HCT116 (cell line): ENCODE results near the gene CDK19. TPM values are rescaled to one million over a fixed set of nuclear protein-coding genes. Genes with fewer than 3 reads are reported as not detected.

Source experiments
- ATAC-seq: fragments of 200-7000 bp; cut with Tn5 transposase; 2 replicates; pipeline ENCODE4 v1.9.1; 2020; ENCODE audit warnings: mild to moderate bottlenecking, moderate library complexity
- BruUV-seq: library from RNA; stranded (reverse); fragments of 400-500 nt; replicated peaks from 2 replicates; lab custom pipeline; 2021; lab: Mats Ljungman, UMichigan
- CTCF ChIA-PET: fragments of 300-600 bp; sonication (Branson Sonifier 250); formaldehyde crosslinking; loops from one replicate; lab custom pipeline; 2021; ENCODE audit warnings: antibody characterized with exemption; lab: Charles Lee
- POLR2A ChIA-PET: fragments of 300-600, 350-600 bp; sonication (Branson Sonifier 250); formaldehyde crosslinking; loops from one replicate; lab custom pipeline; 2021; ENCODE audit warnings: antibody characterized with exemption; lab: Charles Lee
- RAD21 ChIA-PET, 2 experiments: fragments of 300-600 bp; sonication (Branson Sonifier 250); formaldehyde crosslinking; loops; one replicate each; lab custom pipeline; 2023; ENCODE audit warnings: low total read pairs in 2 of 2; ENCODE audit not compliant: uncharacterized antibody in 2 of 2, unreplicated experiment in 2 of 2, low non-redundant PET in 1 of 2; lab: Charles Lee
- DNase-seq: peaks from one replicate; pipeline ENCODE4 v3.0.0-alpha.2; 2010; ENCODE audit warnings: low read depth, low spot score
- H2AFZ ChIP-seq: fragments of 200-600 bp; shearing (Covaris generic), sonication (generic); 2 replicates; pipeline ENCODE4 v1.6.1; 2017; ENCODE audit warnings: low read depth, mixed run types, mixed read lengths, antibody characterized with exemption, low read length; ENCODE audit not compliant: poor library complexity, severe bottlenecking
- H3K27ac ChIP-seq: 2 replicates; pipeline ENCODE4 v1.5.1; 2012; ENCODE audit warnings: low read depth, low read length
- H3K27me3 ChIP-seq: fragments of 200-600 bp; sonication (generic); 2 replicates; pipeline ENCODE4 v1.6.1; 2016; ENCODE audit warnings: mixed run types, low read length, mixed read lengths; ENCODE audit not compliant: insufficient read depth
- H3K36me3 ChIP-seq, 2 experiments: fragments of 200-500 bp in 1 of 2; fragments of 200-600 bp in 1 of 2; sonication (Bioruptor generic) in 1 of 2; sonication (generic) in 1 of 2; 2 replicates each; pipeline versions ENCODE4 v1.5.1 to v1.6.1; 2014 to 2016; ENCODE audit warnings: low read length in 2 of 2, inconsistent platforms in 1 of 2, mixed read lengths in 1 of 2, mixed run types in 1 of 2; ENCODE audit not compliant: insufficient read depth in 2 of 2, control insufficient read depth in 1 of 2
- H3K4me1 ChIP-seq, 2 experiments: fragments of 200-600 bp in 1 of 2; sonication (generic) in 1 of 2; 2 replicates each; pipeline versions ENCODE4 v1.5.1 to v1.6.1; 2012 to 2017; ENCODE audit warnings: low read length in 2 of 2, inconsistent platforms in 1 of 2, mild to moderate bottlenecking in 1 of 2, mixed read lengths in 1 of 2, mixed run types in 1 of 2, moderate library complexity in 1 of 2; ENCODE audit not compliant: insufficient read depth in 2 of 2, control insufficient read depth in 1 of 2
- H3K4me2 ChIP-seq: fragments of 200-600 bp; sonication (generic); 2 replicates; pipeline ENCODE4 v1.6.1; 2017; ENCODE audit warnings: mixed run types, low read length, mixed read lengths
- H3K4me3 ChIP-seq, 2 experiments: fragments of 200-600 bp in 1 of 2; sonication (generic) in 1 of 2; replicated peaks in 1 of 2; 2 replicates each; pipeline ENCODE4 v1.5.1; 2011 to 2016; ENCODE audit warnings: low read length in 2 of 2, control low read depth in 1 of 2, low read depth in 1 of 2, mild to moderate bottlenecking in 1 of 2, mixed read lengths in 1 of 2, mixed run types in 1 of 2
- H3K79me2 ChIP-seq: fragments of 200-600 bp; sonication (generic); 2 replicates; pipeline ENCODE4 v1.6.1; 2017; ENCODE audit warnings: mild to moderate bottlenecking, mixed run types, low read length, moderate library complexity, mixed read lengths; ENCODE audit not compliant: insufficient read depth
- H3K9ac ChIP-seq: fragments of 200-600 bp; sonication (generic); 2 replicates; pipeline ENCODE4 v1.6.1; 2016; ENCODE audit warnings: low read length, mixed read lengths
- H3K9me2 ChIP-seq: fragments of 200-600 bp; sonication (generic), shearing (Covaris generic); 2 replicates; pipeline ENCODE4 v1.6.1; 2017; ENCODE audit warnings: mixed run types, mild to moderate bottlenecking, moderate library complexity; ENCODE audit not compliant: insufficient read depth
- H3K9me3 ChIP-seq, 2 experiments: fragments of 200-500 bp in 1 of 2; fragments of 200-600 bp in 1 of 2; sonication (Bioruptor generic) in 1 of 2; sonication (generic) in 1 of 2; 2 replicates each; pipeline ENCODE4 v1.6.1; 2014 to 2017; ENCODE audit warnings: low read length in 2 of 2, mixed read lengths in 2 of 2, inconsistent platforms in 1 of 2, low read depth in 1 of 2, mild to moderate bottlenecking in 1 of 2, mixed run types in 1 of 2, moderate library complexity in 1 of 2; ENCODE audit not compliant: control insufficient read depth in 1 of 2, insufficient read depth in 1 of 2
- H4K20me1 ChIP-seq: fragments of 200-600 bp; sonication (generic), shearing (Covaris generic); 2 replicates; pipeline ENCODE4 v1.6.1; 2017; ENCODE audit warnings: mixed run types, mild to moderate bottlenecking, moderate library complexity; ENCODE audit not compliant: insufficient read depth
- CBX3 ChIP-seq: IDR thresholded peaks from 2 replicates; pipeline ENCODE4 v1.6.1; 2012; ENCODE audit warnings: low read depth
- CEBPB ChIP-seq: IDR thresholded peaks from 2 replicates; pipeline ENCODE4 v1.6.1; 2012; ENCODE audit warnings: low read depth
- ELF1 ChIP-seq: IDR thresholded peaks from 2 replicates; pipeline ENCODE4 v1.6.1; 2012; ENCODE audit warnings: low read depth, borderline replicate concordance
- FOSL1 ChIP-seq: IDR thresholded peaks from 2 replicates; pipeline ENCODE4 v1.6.1; 2012; ENCODE audit warnings: low read depth
- JUND ChIP-seq: IDR thresholded peaks from 2 replicates; pipeline ENCODE4 v1.6.1; 2012
- RAD21 ChIP-seq: IDR thresholded peaks from 2 replicates; pipeline ENCODE4 v1.6.1; 2012; ENCODE audit warnings: low read depth, mild to moderate bottlenecking
- SIN3A ChIP-seq: IDR thresholded peaks from 2 replicates; pipeline ENCODE4 v1.6.1; 2012; ENCODE audit warnings: low read depth
- YY1 ChIP-seq: IDR thresholded peaks from 2 replicates; pipeline ENCODE4 v1.6.1; 2011; ENCODE audit warnings: low read length, low read depth, moderate library complexity, mild to moderate bottlenecking; ENCODE audit not compliant: insufficient replicate concordance; ENCODE audit errors: extremely low read depth
- intact Hi-C: fragments of 100-400 bp; cut with micrococcal nuclease; formaldehyde crosslinking; loops from 2 replicates; pipeline ENCODE4 v1.10.0; 2022
- total RNA-seq: library from RNA; stranded (reverse); gene quantifications from one replicate; pipeline ENCODE4 v1.2.1, GENCODE V29; 2021; ENCODE audit not compliant: unreplicated experiment
- TF ChIP-seq, protein P1 (sequence below): IDR thresholded peaks from 2 replicates; pipeline ENCODE4 v1.6.1; 2012

The CDK19 gene
- total RNA-seq, 1 experiment from 2014 or later = 20.0 TPM

DNA sequence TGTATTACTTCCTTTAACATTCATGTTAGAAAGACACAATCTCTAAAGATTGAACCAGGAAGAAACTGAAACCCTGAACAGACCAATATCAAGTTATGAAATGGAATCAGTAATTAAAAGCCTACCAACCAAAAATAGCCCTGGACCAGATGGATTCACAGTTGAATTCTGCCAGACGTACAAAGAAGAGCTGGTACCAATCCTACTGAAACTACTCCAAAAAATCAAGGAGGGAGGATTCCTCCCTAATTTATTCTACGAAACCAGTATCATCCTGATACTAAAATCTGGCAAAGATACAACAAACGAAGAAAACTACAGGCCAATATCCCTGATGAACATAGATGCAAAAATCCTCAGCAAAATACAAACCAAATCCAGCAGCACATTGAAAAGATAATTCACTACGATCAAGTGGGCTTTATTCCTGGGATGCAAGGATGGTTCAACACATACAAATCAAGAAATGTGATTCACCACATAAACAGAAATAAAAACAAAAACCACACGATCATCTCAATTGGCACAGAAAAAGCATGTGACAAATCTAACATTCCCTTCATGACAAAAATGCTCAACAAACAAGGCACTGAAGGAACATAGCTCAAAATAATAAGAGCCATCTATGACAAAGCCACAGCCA is 15.0 kb downstream of the CDK19 start:
- CTCF ChIA-PET = no interaction called here
- ATAC-seq (no peak), DNase-seq (no peak)
- TF ChIP-seq CEBPB = no peak
- no peak overlapping the region for H3K27ac ChIP-seq
- H3K4me2 ChIP-seq = no peak overlapping the region
- no peaks in the 10 kb centered on the region for H3K9me2 ChIP-seq
- no peak overlapping the region for H2AFZ ChIP-seq
- H3K79me2 ChIP-seq = peaks cover 2% of the 10 kb centered on the region; the same call in 1 of the 2 replicates
- H4K20me1 ChIP-seq = no peaks in the 10 kb centered on the region; the same call in 1 of the 2 replicates
- intact Hi-C loops = no loop called here
- POLR2A ChIA-PET = interaction anchor here (0.9 kb wide), 1 partner anchor 74 kb away, joined by 3 read pairs; the partner anchor contains the start of gene AMD1
- H3K9me3 ChIP-seq = no peaks in the 10 kb centered on the region; a peak in 1 of 4 replicates
- H3K4me3 ChIP-seq = no peak overlapping the region
- BruUV-seq = no TSS peak
- no peak overlapping the region for H3K9ac ChIP-seq
- RAD21 ChIA-PET = no interaction called here
- no peaks in the 10 kb centered on the region for H3K27me3 ChIP-seq
- H3K4me1 ChIP-seq = peaks cover 0 to under 1% of the 10 kb centered on the region in 2 experiments; a peak in 2 of 4 replicates
- no peaks in the 10 kb centered on the region for H3K36me3 ChIP-seq

DNA sequence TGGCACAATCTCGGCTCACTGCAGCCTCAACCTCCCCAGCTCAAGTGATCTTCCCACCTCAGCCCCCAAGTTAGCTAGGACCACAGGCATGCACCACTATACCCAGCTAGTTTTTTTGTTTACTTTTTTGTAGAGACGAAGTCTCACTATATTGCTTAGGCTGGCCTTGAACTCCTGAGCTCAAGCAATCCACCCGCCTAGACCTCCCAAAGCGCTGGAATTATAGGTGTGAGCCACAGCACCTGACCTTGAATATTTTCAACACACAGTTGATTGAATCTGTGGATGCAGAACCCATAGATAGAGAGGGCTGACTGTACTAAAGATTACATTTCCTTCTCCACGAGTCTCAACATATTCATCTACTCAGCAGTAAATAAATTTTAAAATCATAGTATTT is 15.6 kb downstream of the CDK19 start:
- no TSS peak for BruUV-seq
- H3K4me1 ChIP-seq = peaks cover 0 to 7% of the 10 kb centered on the region in 2 experiments; a peak in 2 of 4 replicates
- H3K27ac ChIP-seq = no peak overlapping the region
- no peak for TF ChIP-seq FOSL1
- TF ChIP-seq JUND = no peak
- TF ChIP-seq ELF1 = no peak
- TF ChIP-seq, protein P1, sequence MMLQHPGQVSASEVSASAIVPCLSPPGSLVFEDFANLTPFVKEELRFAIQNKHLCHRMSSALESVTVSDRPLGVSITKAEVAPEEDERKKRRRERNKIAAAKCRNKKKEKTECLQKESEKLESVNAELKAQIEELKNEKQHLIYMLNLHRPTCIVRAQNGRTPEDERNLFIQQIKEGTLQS = no peak
- TF ChIP-seq CBX3 = no peak
- TF ChIP-seq YY1 = no peak
- TF ChIP-seq SIN3A = no peak
- TF ChIP-seq RAD21 = no peak
- no peak overlapping the region for H3K4me3 ChIP-seq
- H3K9me2 ChIP-seq = no peaks in the 10 kb centered on the region
- H3K27me3 ChIP-seq = no peaks in the 10 kb centered on the region
- no peak for DNase-seq
- H3K36me3 ChIP-seq = no peaks in the 10 kb centered on the region
- no peak overlapping the region for H3K4me2 ChIP-seq
- CTCF ChIA-PET = no interaction called here
- H2AFZ ChIP-seq = no peak overlapping the region
- no peak overlapping the region for H3K9ac ChIP-seq
- POLR2A ChIA-PET = interaction anchor here (0.7 kb wide), 1 partner anchor 65 kb away, joined by 3 read pairs; no protein-coding TSS in a partner anchor
- no peaks in the 10 kb centered on the region; the same call in 1 of the 2 replicates for H4K20me1 ChIP-seq
- intact Hi-C loops = no loop called here
- H3K79me2 ChIP-seq = peaks cover 2% of the 10 kb centered on the region; the same call in 1 of the 2 replicates
- RAD21 ChIA-PET = no interaction called here
- no peaks in the 10 kb centered on the region; a peak in 1 of 4 replicates for H3K9me3 ChIP-seq
- ATAC-seq = no peak
